Panc1 (cell line): Measurements from ENCODE around the gene PHF21A. TPM values are rescaled to one million over a fixed set of nuclear protein-coding genes. Genes with fewer than 3 reads are reported as not detected.

Experiments
- ATAC-seq: fragments of 200-7000 bp; cut with Tn5 transposase; 2 replicates; pipeline ENCODE4 v1.9.1; 2020; ENCODE audit warnings: mild to moderate bottlenecking, moderate library complexity
- BruUV-seq: library from RNA; stranded (reverse); fragments of 400-500 nt; replicated peaks from 2 replicates; lab custom pipeline; 2021; lab: Mats Ljungman, UMichigan
- CTCF ChIA-PET: fragments of 300-600 bp; sonication (Branson Sonifier 250); formaldehyde crosslinking; loops from one replicate; lab custom pipeline; 2022; ENCODE audit warnings: antibody characterized with exemption; lab: Charles Lee
- POLR2A ChIA-PET: fragments of 300-600 bp; sonication (Branson Sonifier 250); formaldehyde crosslinking; loops from one replicate; lab custom pipeline; 2022; ENCODE audit warnings: antibody characterized with exemption; lab: Charles Lee
- DNase-seq: peaks from one replicate; pipeline ENCODE4 v3.0.0-alpha.2; 2010; ENCODE audit warnings: low read depth, low spot score
- H3K27ac ChIP-seq: 2 replicates; pipeline ENCODE4 v1.5.1; 2011; ENCODE audit warnings: mild to moderate bottlenecking, low read length, inconsistent platforms
- H3K27me3 ChIP-seq: fragments of 200-500 bp; sonication (Bioruptor generic); 2 replicates; pipeline ENCODE4 v1.6.0; 2014; ENCODE audit warnings: low read length, inconsistent platforms; ENCODE audit not compliant: control insufficient read depth, insufficient read depth
- H3K36me3 ChIP-seq: fragments of 200-500 bp; sonication (Bioruptor generic); 2 replicates; pipeline ENCODE4 v1.5.1; 2014; ENCODE audit warnings: inconsistent platforms, mild to moderate bottlenecking, low read length, moderate library complexity; ENCODE audit not compliant: control insufficient read depth, insufficient read depth
- H3K4me1 ChIP-seq: 2 replicates; pipeline ENCODE4 v1.5.1; 2011; ENCODE audit warnings: inconsistent platforms, mild to moderate bottlenecking, low read length, moderate library complexity; ENCODE audit not compliant: control insufficient read depth, insufficient read depth
- H3K4me3 ChIP-seq, 2 experiments: 2 replicates each; pipeline ENCODE4 v1.5.1; 2011 to 2012; ENCODE audit warnings: low read depth in 2 of 2, low read length in 2 of 2, mild to moderate bottlenecking in 2 of 2, inconsistent platforms in 1 of 2, moderate library complexity in 1 of 2
- H3K9me3 ChIP-seq: fragments of 200-500 bp; sonication (Bioruptor generic); 2 replicates; pipeline ENCODE4 v1.5.1; 2014; ENCODE audit warnings: low read depth, mild to moderate bottlenecking, inconsistent platforms, low read length, moderate library complexity; ENCODE audit not compliant: control insufficient read depth, insufficient read depth
- POLR2AphosphoS5 ChIP-seq: IDR thresholded peaks from 2 replicates; pipeline ENCODE4 v1.6.1; 2012; ENCODE audit warnings: mild to moderate bottlenecking, low read depth, low read length, moderate library complexity
- SIN3A ChIP-seq: IDR thresholded peaks from 2 replicates; pipeline ENCODE4 v1.6.1; 2012; ENCODE audit warnings: low read depth, mild to moderate bottlenecking, low read length, moderate library complexity, borderline replicate concordance; ENCODE audit not compliant: insufficient read depth
- TCF7L2 ChIP-seq: IDR thresholded peaks from 2 replicates; pipeline ENCODE4 v1.6.1; 2011; ENCODE audit warnings: mild to moderate bottlenecking, low read depth, low read length, inconsistent platforms
- in situ Hi-C: cut with HindIII; loops from 2 replicates; pipeline ENCODE4 v1.10.0; 2016; ENCODE audit warnings: low sequenced_read_pairs, low pct_unique_long_range_greater_than_20kb
- intact Hi-C: fragments of 100-400 bp; cut with micrococcal nuclease; formaldehyde crosslinking; loops from one replicate; pipeline ENCODE4 v1.10.0; 2022; ENCODE audit not compliant: unreplicated experiment
- total RNA-seq: library from RNA; stranded (reverse); gene quantifications from one replicate; pipeline ENCODE4 v1.2.1, GENCODE V29; 2021; ENCODE audit not compliant: unreplicated experiment
- TF ChIP-seq, protein P1 (sequence below): fragments of 450-650 bp; IDR thresholded peaks from 2 replicates; pipeline ENCODE4 v1.5.1; 2017; ENCODE audit warnings: mild to moderate bottlenecking
- TF ChIP-seq, protein P2 (sequence below), 2 experiments: IDR thresholded peaks; 2 replicates each; pipeline ENCODE4 v1.6.1; 2011 to 2012; ENCODE audit warnings: low read depth in 2 of 2, control low read depth in 1 of 2, low read length in 1 of 2, mild to moderate bottlenecking in 1 of 2, moderate library complexity in 1 of 2; ENCODE audit not compliant: insufficient read depth in 1 of 2

The PHF21A gene
- total RNA-seq, 1 experiment from 2014 or later, result 45.7 TPM

DNA sequence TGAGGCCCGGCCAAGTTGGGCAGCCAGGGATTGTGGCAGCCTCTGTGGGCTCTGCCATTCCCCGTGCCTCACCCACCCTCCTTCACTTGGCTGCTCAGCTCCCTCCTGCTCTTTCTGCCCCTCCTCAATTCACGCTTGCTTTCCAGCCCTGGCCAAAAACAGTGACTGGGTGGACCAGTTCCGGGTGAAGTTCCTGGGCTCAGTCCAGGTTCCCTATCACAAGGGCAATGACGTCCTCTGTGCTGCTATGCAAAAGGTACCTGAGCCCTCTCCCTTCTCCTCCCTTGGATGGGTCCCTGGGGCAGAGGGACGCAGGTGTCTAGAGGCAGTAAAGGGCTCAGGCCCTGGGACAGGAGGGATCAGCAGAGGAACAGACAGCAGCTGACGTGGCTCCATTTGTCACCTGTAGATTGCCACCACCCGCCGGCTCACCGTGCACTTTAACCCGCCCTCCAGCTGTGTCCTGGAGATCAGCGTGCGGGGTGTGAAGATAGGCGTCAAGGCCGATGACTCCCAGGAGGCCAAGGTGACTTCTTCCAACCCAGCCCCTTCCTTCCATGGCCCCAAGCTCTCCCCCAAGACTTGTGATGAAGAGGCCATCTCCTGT is 216.8 kb downstream of the PHF21A start:
- no peaks in the 10 kb centered on the region for H3K9me3 ChIP-seq
- DNase-seq (no peak), ATAC-seq (no peak)
- no peak overlapping the region for H3K4me3 ChIP-seq
- no peaks in the 10 kb centered on the region for H3K27me3 ChIP-seq
- in situ Hi-C loops (no loop called here), intact Hi-C loops (no loop called here)
- BruUV-seq, result no TSS peak
- H3K4me1 ChIP-seq, result no peaks in the 10 kb centered on the region
- TF ChIP-seq TCF7L2, result no peak
- TF ChIP-seq, protein P1, sequence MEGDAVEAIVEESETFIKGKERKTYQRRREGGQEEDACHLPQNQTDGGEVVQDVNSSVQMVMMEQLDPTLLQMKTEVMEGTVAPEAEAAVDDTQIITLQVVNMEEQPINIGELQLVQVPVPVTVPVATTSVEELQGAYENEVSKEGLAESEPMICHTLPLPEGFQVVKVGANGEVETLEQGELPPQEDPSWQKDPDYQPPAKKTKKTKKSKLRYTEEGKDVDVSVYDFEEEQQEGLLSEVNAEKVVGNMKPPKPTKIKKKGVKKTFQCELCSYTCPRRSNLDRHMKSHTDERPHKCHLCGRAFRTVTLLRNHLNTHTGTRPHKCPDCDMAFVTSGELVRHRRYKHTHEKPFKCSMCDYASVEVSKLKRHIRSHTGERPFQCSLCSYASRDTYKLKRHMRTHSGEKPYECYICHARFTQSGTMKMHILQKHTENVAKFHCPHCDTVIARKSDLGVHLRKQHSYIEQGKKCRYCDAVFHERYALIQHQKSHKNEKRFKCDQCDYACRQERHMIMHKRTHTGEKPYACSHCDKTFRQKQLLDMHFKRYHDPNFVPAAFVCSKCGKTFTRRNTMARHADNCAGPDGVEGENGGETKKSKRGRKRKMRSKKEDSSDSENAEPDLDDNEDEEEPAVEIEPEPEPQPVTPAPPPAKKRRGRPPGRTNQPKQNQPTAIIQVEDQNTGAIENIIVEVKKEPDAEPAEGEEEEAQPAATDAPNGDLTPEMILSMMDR, result no peak
- TF ChIP-seq POLR2AphosphoS5, result no peak
- TF ChIP-seq, protein P2, sequence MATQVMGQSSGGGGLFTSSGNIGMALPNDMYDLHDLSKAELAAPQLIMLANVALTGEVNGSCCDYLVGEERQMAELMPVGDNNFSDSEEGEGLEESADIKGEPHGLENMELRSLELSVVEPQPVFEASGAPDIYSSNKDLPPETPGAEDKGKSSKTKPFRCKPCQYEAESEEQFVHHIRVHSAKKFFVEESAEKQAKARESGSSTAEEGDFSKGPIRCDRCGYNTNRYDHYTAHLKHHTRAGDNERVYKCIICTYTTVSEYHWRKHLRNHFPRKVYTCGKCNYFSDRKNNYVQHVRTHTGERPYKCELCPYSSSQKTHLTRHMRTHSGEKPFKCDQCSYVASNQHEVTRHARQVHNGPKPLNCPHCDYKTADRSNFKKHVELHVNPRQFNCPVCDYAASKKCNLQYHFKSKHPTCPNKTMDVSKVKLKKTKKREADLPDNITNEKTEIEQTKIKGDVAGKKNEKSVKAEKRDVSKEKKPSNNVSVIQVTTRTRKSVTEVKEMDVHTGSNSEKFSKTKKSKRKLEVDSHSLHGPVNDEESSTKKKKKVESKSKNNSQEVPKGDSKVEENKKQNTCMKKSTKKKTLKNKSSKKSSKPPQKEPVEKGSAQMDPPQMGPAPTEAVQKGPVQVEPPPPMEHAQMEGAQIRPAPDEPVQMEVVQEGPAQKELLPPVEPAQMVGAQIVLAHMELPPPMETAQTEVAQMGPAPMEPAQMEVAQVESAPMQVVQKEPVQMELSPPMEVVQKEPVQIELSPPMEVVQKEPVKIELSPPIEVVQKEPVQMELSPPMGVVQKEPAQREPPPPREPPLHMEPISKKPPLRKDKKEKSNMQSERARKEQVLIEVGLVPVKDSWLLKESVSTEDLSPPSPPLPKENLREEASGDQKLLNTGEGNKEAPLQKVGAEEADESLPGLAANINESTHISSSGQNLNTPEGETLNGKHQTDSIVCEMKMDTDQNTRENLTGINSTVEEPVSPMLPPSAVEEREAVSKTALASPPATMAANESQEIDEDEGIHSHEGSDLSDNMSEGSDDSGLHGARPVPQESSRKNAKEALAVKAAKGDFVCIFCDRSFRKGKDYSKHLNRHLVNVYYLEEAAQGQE (IDR thresholded peaks at IDR 0.05; ENCODE audit: insufficient read depth in 1 of 2, low read depth in 2 of 2, low read length in 1 of 2), result no peak
- TF ChIP-seq SIN3A, result no peak
- CTCF ChIA-PET, result no interaction called here
- POLR2A ChIA-PET, result no interaction called here
- H3K27ac ChIP-seq, result no peak overlapping the region
- H3K36me3 ChIP-seq, result no peaks in the 10 kb centered on the region

DNA sequence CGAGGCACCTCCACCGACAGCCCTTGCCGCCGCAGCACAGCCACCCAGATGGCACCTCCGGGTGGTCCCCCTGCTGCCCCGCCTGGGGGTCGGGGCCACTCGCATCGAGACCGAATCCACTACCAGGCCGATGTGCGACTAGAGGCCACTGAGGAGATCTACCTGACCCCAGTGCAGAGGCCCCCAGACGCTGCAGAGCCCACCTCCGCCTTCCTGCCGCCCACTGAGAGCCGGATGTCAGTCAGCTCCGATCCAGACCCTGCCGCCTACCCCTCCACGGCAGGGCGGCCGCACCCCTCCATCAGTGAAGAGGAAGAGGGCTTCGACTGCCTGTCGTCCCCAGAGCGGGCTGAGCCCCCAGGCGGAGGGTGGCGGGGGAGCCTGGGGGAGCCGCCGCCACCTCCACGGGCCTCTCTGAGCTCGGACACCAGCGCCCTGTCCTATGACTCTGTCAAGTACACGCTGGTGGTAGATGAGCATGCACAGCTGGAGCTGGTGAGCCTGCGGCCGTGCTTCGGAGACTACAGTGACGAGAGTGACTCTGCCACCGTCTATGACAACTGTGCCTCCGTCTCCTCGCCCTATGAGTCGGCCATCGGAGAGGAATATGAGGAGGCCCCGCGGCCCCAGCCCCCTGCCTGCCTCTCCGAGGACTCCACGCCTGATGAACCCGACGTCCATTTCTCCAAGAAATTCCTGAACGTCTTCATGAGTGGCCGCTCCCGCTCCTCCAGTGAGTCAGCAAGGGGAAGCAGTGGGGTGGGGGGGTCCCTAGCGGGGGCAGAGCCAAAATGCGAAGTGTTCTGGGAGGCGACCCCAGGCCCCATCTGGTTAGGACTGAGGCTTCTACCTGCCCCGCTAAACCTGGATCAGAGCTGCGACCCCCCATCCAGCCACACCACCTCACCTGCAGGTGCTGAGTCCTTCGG is 218.5 kb downstream of the PHF21A start:
- in situ Hi-C loops, result no loop called here
- POLR2A ChIA-PET, result no interaction called here

More for the DNA sequence above, 218.5 kb downstream of the PHF21A start:
- TF ChIP-seq SIN3A (no peak), TCF7L2 (no peak), POLR2AphosphoS5 (no peak)
- TF ChIP-seq, protein P2 (IDR thresholded peaks at IDR 0.05; ENCODE audit: insufficient read depth in 1 of 2, low read depth in 2 of 2, low read length in 1 of 2), result no peak
- TF ChIP-seq, protein P1, result no peak
- Histone ChIP-seq H3K4me3 (no peak overlapping the region), H3K27ac (no peak overlapping the region), H3K9me3 (no peaks in the 10 kb centered on the region), H3K27me3 (no peaks in the 10 kb centered on the region), H3K4me1 (peaks cover 6% of the 10 kb centered on the region; the same call in 1 of the 2 replicates), H3K36me3 (no peaks in the 10 kb centered on the region)
- DNase-seq (no peak), ATAC-seq (no peak)
- CTCF ChIA-PET, result no interaction called here
- BruUV-seq, result no TSS peak
- intact Hi-C loops, result no loop called here
